Neutrophil (primary cell): ENCODE measurements around the gene DISC1.

Experiments used
- H3K27ac ChIP-seq: fragments of 200-600 bp; sonication (generic); 2 replicates; pipeline ENCODE4 v1.5.1; 2016; ENCODE audit warnings: mild to moderate bottlenecking, moderate library complexity
- H3K27me3 ChIP-seq: fragments of 200-600 bp; sonication (generic); 2 replicates; pipeline ENCODE4 v1.6.0; 2016; ENCODE audit warnings: mild to moderate bottlenecking
- H3K36me3 ChIP-seq: fragments of 200-600 bp; sonication (generic); 2 replicates; pipeline ENCODE4 v1.5.1; 2017
- H3K4me1 ChIP-seq, 2 experiments: fragments of 200-600 bp in 1 of 2; sonication (generic) in 1 of 2; 1 replicate in 1 of 2; 2 replicates in 1 of 2; pipeline versions ENCODE4 v1.5.1 to v1.6.1; 2013 to 2016; ENCODE audit warnings: low read depth in 1 of 2, low read length in 1 of 2, mild to moderate bottlenecking in 1 of 2, moderate library complexity in 1 of 2; ENCODE audit not compliant: control insufficient read depth in 1 of 2, insufficient read depth in 1 of 2
- H3K4me3 ChIP-seq, 2 experiments: fragments of 200-600 bp in 1 of 2; sonication (generic) in 1 of 2; 1 replicate in 1 of 2; 2 replicates in 1 of 2; pipeline ENCODE4 v1.5.1; 2013 to 2016; ENCODE audit warnings: low read depth in 1 of 2, low read length in 1 of 2, mild to moderate bottlenecking in 1 of 2, moderate library complexity in 1 of 2
- H3K9me3 ChIP-seq: fragments of 200-600 bp; sonication (generic); 2 replicates; pipeline ENCODE4 v1.5.1; 2016
- CTCF ChIP-seq: fragments of 200-600 bp; sonication (generic); IDR thresholded peaks from 2 replicates; pipeline ENCODE4 v1.5.1; 2016; ENCODE audit warnings: antibody characterized with exemption

The DISC1 gene

GRCh38 chr1:231924180-231924579 is 297.6 kb downstream of the DISC1 start:
- H3K27ac ChIP-seq: peak overlapping the region; percentile 43
- no peaks in the 10 kb centered on the region for H3K9me3 ChIP-seq
- peaks cover 36 to 57% of the 10 kb centered on the region in 2 experiments for H3K4me1 ChIP-seq
- no peaks in the 10 kb centered on the region for H3K27me3 ChIP-seq
- H3K36me3 ChIP-seq: no peaks in the 10 kb centered on the region
- no peak overlapping the region for H3K4me3 ChIP-seq
- TF ChIP-seq CTCF: no peak

GRCh38 chr1:231925864-231926263 is 299.3 kb downstream of the DISC1 start:
- Histone ChIP-seq H3K27ac (no peak overlapping the region), H3K4me1 (peaks cover 20 to 40% of the 10 kb centered on the region in 2 experiments), H3K4me3 (no peak overlapping the region), H3K36me3 (no peaks in the 10 kb centered on the region), H3K9me3 (no peaks in the 10 kb centered on the region), H3K27me3 (no peaks in the 10 kb centered on the region)
- TF ChIP-seq CTCF: no peak

GRCh38 chr1:231926340-231926739 is 299.8 kb downstream of the DISC1 start:
- peaks cover 17 to 36% of the 10 kb centered on the region in 2 experiments for H3K4me1 ChIP-seq
- H3K4me3 ChIP-seq: no peak overlapping the region
- no peaks in the 10 kb centered on the region for H3K36me3 ChIP-seq
- H3K9me3 ChIP-seq: no peaks in the 10 kb centered on the region
- TF ChIP-seq CTCF: no peak
- no peaks in the 10 kb centered on the region for H3K27me3 ChIP-seq
- H3K27ac ChIP-seq: no peak overlapping the region

GRCh38 chr1:231926933-231927332 is 300.3 kb downstream of the DISC1 start:
- TF ChIP-seq CTCF: no peak

GRCh38 chr1:231927431-231927830 is 300.8 kb downstream of the DISC1 start:
- Histone ChIP-seq H3K27me3 (no peaks in the 10 kb centered on the region), H3K36me3 (no peaks in the 10 kb centered on the region), H3K9me3 (no peaks in the 10 kb centered on the region), H3K4me3 (no peak overlapping the region), H3K4me1 (peaks cover 16 to 29% of the 10 kb centered on the region in 2 experiments), H3K27ac (no peak overlapping the region)
- no peak for TF ChIP-seq CTCF

More at GRCh38 chr1:231926933-231927332, 300.3 kb downstream of the DISC1 start:
- Histone ChIP-seq H3K4me1 (peaks cover 17 to 34% of the 10 kb centered on the region in 2 experiments), H3K27ac (no peak overlapping the region), H3K9me3 (no peaks in the 10 kb centered on the region), H3K27me3 (no peaks in the 10 kb centered on the region), H3K36me3 (no peaks in the 10 kb centered on the region), H3K4me3 (no peak overlapping the region)

GRCh38 chr1:231929311-231929710 is 302.7 kb downstream of the DISC1 start:
- no peak overlapping the region for H3K27ac ChIP-seq
- H3K4me1 ChIP-seq: peaks cover 2 to 11% of the 10 kb centered on the region in 2 experiments
- H3K9me3 ChIP-seq: no peaks in the 10 kb centered on the region
- H3K27me3 ChIP-seq: no peaks in the 10 kb centered on the region
- H3K4me3 ChIP-seq: no peak overlapping the region
- no peak for TF ChIP-seq CTCF
- no peaks in the 10 kb centered on the region for H3K36me3 ChIP-seq
